GM19395 (cell line): ENCODE measurements around the gene SLC16A5.
"Not testable (repeated sequence)": the region's sequence is repeated elsewhere in the genome, so short reads cannot be mapped to it uniquely, and the experiment has no call there.

Experiments used
- ATAC-seq: cut with Tn5 transposase; IDR thresholded peaks from one replicate; pipeline ENCODE4 v1.9.1; 2021; ENCODE audit warnings: mild to moderate bottlenecking, moderate library complexity; ENCODE audit not compliant: unreplicated experiment

Gene SLC16A5

GRCh38 chr17:75087558-75088453 is at the start of gene SLC16A5:
Gene SLC16A5, plus strand, starts transcription at chr17:75087954. Its CDS starts 5,683 bp downstream, at chr17:75093637.
- peak; percentile 69 for ATAC-seq

GRCh38 chr17:75039238-75039637 is 48.5 kb upstream of the SLC16A5 start:
- ATAC-seq: no peak

GRCh38 chr17:75041656-75042280 is 46.0 kb upstream of the SLC16A5 start:
- no peak for ATAC-seq

GRCh38 chr17:75043789-75044188 is 44.0 kb upstream of the SLC16A5 start:
- ATAC-seq: not testable (repeated sequence)

- ATAC-seq: no peak
Measured at GRCh38 chr17:75044716-75045115, 43.0 kb upstream of the SLC16A5 start.

- not testable (repeated sequence) for ATAC-seq
Measured at GRCh38 chr17:75045946-75046406, 41.8 kb upstream of the SLC16A5 start.

- peak; percentile 95 for ATAC-seq
Measured at GRCh38 chr17:75046407-75047289, 41.1 kb upstream of the SLC16A5 start, which contains the start of the genes ATP5PD and KCTD2. Gene ATP5PD, minus strand, starts transcription at chr17:75046969. Its CDS starts 4,319 bp downstream, at chr17:75042650. Gene KCTD2, plus strand, starts transcription at chr17:75047225. Its CDS starts 26 bp downstream, at chr17:75047251.

- peak; percentile 20 for ATAC-seq
Measured at GRCh38 chr17:75047398-75048098, 40.2 kb upstream of the SLC16A5 start.

GRCh38 chr17:75048249-75048878 is 39.4 kb upstream of the SLC16A5 start:
- no peak for ATAC-seq

- no peak for ATAC-seq
Measured at GRCh38 chr17:75049057-75049456, 38.7 kb upstream of the SLC16A5 start.

- no peak for ATAC-seq
Measured at GRCh38 chr17:75049706-75050105, 38.0 kb upstream of the SLC16A5 start.

GRCh38 chr17:75051941-75052340 is 35.8 kb upstream of the SLC16A5 start:
- no peak for ATAC-seq

GRCh38 chr17:75059369-75060345 is 28.1 kb upstream of the SLC16A5 start:
- ATAC-seq: no peak

- ATAC-seq: no peak
Measured at GRCh38 chr17:75060434-75061054, 27.2 kb upstream of the SLC16A5 start.

GRCh38 chr17:75061055-75061438 is 26.7 kb upstream of the SLC16A5 start:
- ATAC-seq: no peak

GRCh38 chr17:75061618-75062017 is 26.1 kb upstream of the SLC16A5 start:
- no peak for ATAC-seq

- no peak for ATAC-seq
Measured at GRCh38 chr17:75063201-75063600, 24.6 kb upstream of the SLC16A5 start.

- no peak for ATAC-seq
Measured at GRCh38 chr17:75063626-75064025, 24.1 kb upstream of the SLC16A5 start.
